ENCODE measurements around the gene SCIMP. TPM values are rescaled to one million over a fixed set of nuclear protein-coding genes. Genes with fewer than 3 reads are reported as not detected.
"Not testable (repeated sequence)": the region's sequence is repeated elsewhere in the genome, so short reads cannot be mapped to it uniquely, and the experiment has no call there.

Gene SCIMP
- total RNA-seq, 1 experiment from 2014 or later = not detected

GRCh38 chr17:5182597-5183409 lies 51.9 kb downstream of the SCIMP start:
- Histone ChIP-seq H3K27me3 (no peaks in the 10 kb centered on the region), H3K27ac (no peak overlapping the region), H3K36me3 (peaks cover 15% of the 10 kb centered on the region), H3K4me3 (no peak overlapping the region), H3K4me1 (no peaks in the 10 kb centered on the region), H3K9me3 (replicated peaks) (peaks cover 27% of the 10 kb centered on the region)
- no peak for DNase-seq

GRCh38 chr17:5181509-5182305 lies 53.0 kb downstream of the SCIMP start:
- no peaks in the 10 kb centered on the region for H3K27me3 ChIP-seq
- no peaks in the 10 kb centered on the region for H3K4me1 ChIP-seq
- no peak overlapping the region for H3K27ac ChIP-seq
- H3K9me3 ChIP-seq (replicated peaks) = peaks cover 27% of the 10 kb centered on the region
- no peak for DNase-seq
- H3K36me3 ChIP-seq = peaks cover 15% of the 10 kb centered on the region
- H3K4me3 ChIP-seq = no peak overlapping the region

GRCh38 chr17:5179003-5179402 lies 55.7 kb downstream of the SCIMP start:
- DNase-seq = no peak
- H3K4me1 ChIP-seq = no peaks in the 10 kb centered on the region
- no peak overlapping the region for H3K27ac ChIP-seq
- no peak overlapping the region for H3K4me3 ChIP-seq
- no peaks in the 10 kb centered on the region for H3K27me3 ChIP-seq
- peaks cover 7% of the 10 kb centered on the region for H3K36me3 ChIP-seq
- peaks cover 26% of the 10 kb centered on the region for H3K9me3 ChIP-seq (replicated peaks)

GRCh38 chr17:5175027-5175426 lies 59.6 kb downstream of the SCIMP start:
- not testable (repeated sequence) for H3K27me3 ChIP-seq; DNase-seq; H3K4me1 ChIP-seq; H3K4me3 ChIP-seq; H3K36me3 ChIP-seq; H3K27ac ChIP-seq; H3K9me3 ChIP-seq (replicated peaks)

GRCh38 chr17:5165791-5166564 lies 68.7 kb downstream of the SCIMP start:
- not testable (repeated sequence) for H3K9me3 ChIP-seq (replicated peaks); H3K27ac ChIP-seq; DNase-seq; H3K36me3 ChIP-seq; H3K4me3 ChIP-seq; H3K4me1 ChIP-seq; H3K27me3 ChIP-seq

GRCh38 chr17:5164436-5164835 lies 70.2 kb downstream of the SCIMP start:
- Histone ChIP-seq H3K27ac (no peak overlapping the region), H3K4me3 (no peak overlapping the region), H3K4me1 (no peaks in the 10 kb centered on the region), H3K36me3 (no peaks in the 10 kb centered on the region), H3K27me3 (no peaks in the 10 kb centered on the region), H3K9me3 (replicated peaks) (no peaks in the 10 kb centered on the region)
- no peak for DNase-seq

GRCh38 chr17:5161793-5162192 lies 72.9 kb downstream of the SCIMP start:
- H3K27me3 ChIP-seq; H3K36me3 ChIP-seq; H3K4me3 ChIP-seq; H3K9me3 ChIP-seq (replicated peaks); H3K27ac ChIP-seq; DNase-seq; H3K4me1 ChIP-seq: not testable (repeated sequence)

- DNase-seq; H3K36me3 ChIP-seq; H3K4me1 ChIP-seq; H3K27me3 ChIP-seq; H3K4me3 ChIP-seq; H3K27ac ChIP-seq; H3K9me3 ChIP-seq (replicated peaks): not testable (repeated sequence)
Observed at GRCh38 chr17:5160702-5161101, 74.0 kb downstream of the SCIMP start.

Other genes starting within 250 kb of the SCIMP start
- 3.7 and 3.9 TPM in 2 replicates for gene CAMTA2, start 247.2 kb downstream of the SCIMP start, total RNA-seq (2014; rRNA removed; shearing (Covaris generic))
- gene INCA1, start 237.3 kb downstream of the SCIMP start, total RNA-seq (2014; rRNA removed; shearing (Covaris generic)) = not detected in 2 replicates
- gene KIF1C, start 236.9 kb downstream of the SCIMP start, total RNA-seq (2014; rRNA removed; shearing (Covaris generic)) = 24.2 and 32.7 TPM in 2 replicates
- not detected in 2 replicates for gene SLC52A1, start 199.4 kb downstream of the SCIMP start, total RNA-seq (2014; rRNA removed; shearing (Covaris generic))
- 1.7 and 1.8 TPM in 2 replicates for gene ZFP3, start 156.4 kb downstream of the SCIMP start, total RNA-seq (2014; rRNA removed; shearing (Covaris generic))
- 5.4 and 6.8 TPM in 2 replicates for gene ZNF232, start 123.0 kb downstream of the SCIMP start, total RNA-seq (2014; rRNA removed; shearing (Covaris generic))
- not detected in 2 replicates for gene USP6, start 118.8 kb downstream of the SCIMP start, total RNA-seq (2014; rRNA removed; shearing (Covaris generic))
- gene ZNF594, start 43.0 kb downstream of the SCIMP start, total RNA-seq (2014; rRNA removed; shearing (Covaris generic)) = 10.6 and 12.8 TPM in 2 replicates
- 26.8 and 28.9 TPM in 2 replicates for gene RABEP1, start 47.4 kb upstream of the SCIMP start, total RNA-seq (2014; rRNA removed; shearing (Covaris generic))
- gene NUP88, start 184.8 kb upstream of the SCIMP start, total RNA-seq (2014; rRNA removed; shearing (Covaris generic)) = 123 and 136 TPM in 2 replicates
- 36.1 and 40.1 TPM in 2 replicates for gene RPAIN, start 185.3 kb upstream of the SCIMP start, total RNA-seq (2014; rRNA removed; shearing (Covaris generic))
- gene C1QBP, start 204.3 kb upstream of the SCIMP start, total RNA-seq (2014; rRNA removed; shearing (Covaris generic)) = 221 and 238 TPM in 2 replicates
- gene DHX33, start 234.1 kb upstream of the SCIMP start, total RNA-seq (2014; rRNA removed; shearing (Covaris generic)) = 13.3 and 15.2 TPM in 2 replicates

Measured in SJCRH30 (cell line).